Psoas muscle (tissue), 8 donors: ENCODE results near the gene SPSB1. TPM values are rescaled to one million over a fixed set of nuclear protein-coding genes. Genes with fewer than 3 reads are reported as not detected.

Experiments
- ATAC-seq, 4 donors: fragments of 200-7000 bp; cut with Tn5 transposase; one replicate each; pipeline ENCODE4 v1.9.1; 2020; ENCODE audit warnings: moderate library complexity in 3 of 4, mild to moderate bottlenecking in 2 of 4
- DNase-seq, 2 donors: peaks; one replicate each; pipeline ENCODE4 v3.0.0-alpha.2; 2020
- H3K27ac ChIP-seq: fragments of 200-600 bp; one replicate; pipeline ENCODE4 v1.8.0; 2022
- H3K27me3 ChIP-seq, 3 donors: fragments of 200-600 bp in 1 of 3; one replicate each; pipeline versions ENCODE4 v1.6.1 to v1.8.0; 2013 to 2022; ENCODE audit warnings: low read length in 2 of 3, mild to moderate bottlenecking in 2 of 3, moderate library complexity in 1 of 3; ENCODE audit not compliant: insufficient read depth in 3 of 3
- H3K36me3 ChIP-seq, 2 donors: fragments of 200-600 bp in 1 of 2; one replicate each; pipeline versions ENCODE4 v1.6.1 to v1.8.0; 2013 to 2022; ENCODE audit warnings: low read depth in 1 of 2, mild to moderate bottlenecking in 1 of 2, moderate library complexity in 1 of 2; ENCODE audit not compliant: insufficient read depth in 1 of 2
- H3K4me1 ChIP-seq: fragments of 200-600 bp; one replicate; pipeline ENCODE4 v1.8.0; 2022
- H3K4me3 ChIP-seq: fragments of 200-600 bp; one replicate; pipeline ENCODE4 v1.8.0; 2022; ENCODE audit warnings: mild to moderate bottlenecking
- H3K9me3 ChIP-seq: fragments of 200-600 bp; one replicate; pipeline ENCODE4 v1.8.0; 2022
- WGBS, 3 donors: extraction: QIAGEN DNeasy Blood & Tissue Kit; methylation state at CpG; one replicate each; pipeline versions ENCODE4 v1.1.6 to v1.1.7; 2013; 5-methylcytosine and 5-hydroxymethylcytosine counted together
- intact Hi-C, 2 donors: fragments of 100-400 bp; cut with DNase I; formaldehyde crosslinking; loops; one replicate each; pipeline versions ENCODE4 v1.11.0 to v1.14.2; 2022
- polyA plus RNA-seq, 3 donors: library from polyadenylated mRNA; stranded (reverse); fragments of 200-250 nt; gene quantifications; one replicate each; pipeline ENCODE4 v1.2.3, GENCODE V29; 2013
- total RNA-seq, 4 donors: library from RNA; stranded (reverse); fragmentation: NEBNext Ultra II Directional in 2 of 4; extraction: Animal tissue kit (Norgen Biotek cat#: 25700) in 2 of 4; gene quantifications; one replicate each; pipeline versions ENCODE4 v1.2.1 to v1.2.4, GENCODE V29; 2021 to 2023
- TF ChIP-seq, protein P1 (sequence below): fragments of 200-600 bp; IDR thresholded peaks from one replicate; pipeline ENCODE4 v1.8.0; 2022; ENCODE audit warnings: antibody characterized with exemption
- donor health status: healthy with polysubstance abuse.
- donor health status: DM: no; HTN: no; CAD: no; lungs with moderate emphysema.
- donor health status: Bipolar disorder and iron deficiency.
- donor health status: healthy.
- donor health status: DM: yes; HTN: yes; CAD: no.
- donor health status: DM: no; HTN: no; CAD: no.
- donor health status: DM: no; HTN: no; CAD: no.
- donor health status: DM: yes; HTN: yes; CAD: no.

The SPSB1 gene
- total and polyA plus RNA-seq, 7 donors: 12.0 to 60.7 (median 31.3) TPM

DNA sequence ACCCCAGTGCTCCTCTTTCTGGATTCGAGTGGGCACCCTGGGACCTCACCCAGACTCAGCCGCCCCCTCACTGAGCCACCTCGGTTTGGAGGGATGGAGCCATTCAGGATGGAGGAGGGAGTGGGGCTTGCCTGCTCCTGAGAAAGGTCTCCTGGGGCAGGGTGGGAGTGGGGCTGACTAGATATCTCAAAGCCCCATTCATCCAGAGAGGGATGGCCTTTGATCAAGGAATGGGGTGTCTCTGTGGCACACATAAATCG lies 10.1 kb upstream of the SPSB1 start:
- Histone ChIP-seq H3K27me3 (no peaks in the 10 kb centered on the region), H3K4me3 (no peak overlapping the region), H3K36me3 (no peaks in the 10 kb centered on the region), H3K27ac (no peak overlapping the region), H3K4me1 (peaks cover 14% of the 10 kb centered on the region), H3K9me3 (peaks cover 13% of the 10 kb centered on the region)
- ATAC-seq (no peak), DNase-seq (peak in 1 of 2 donors; percentile 40)
- 56 to 62% (median 61%) methylated on average over 4 of the region's 4 CpGs for WGBS, 3 donors
- TF ChIP-seq, protein P1, sequence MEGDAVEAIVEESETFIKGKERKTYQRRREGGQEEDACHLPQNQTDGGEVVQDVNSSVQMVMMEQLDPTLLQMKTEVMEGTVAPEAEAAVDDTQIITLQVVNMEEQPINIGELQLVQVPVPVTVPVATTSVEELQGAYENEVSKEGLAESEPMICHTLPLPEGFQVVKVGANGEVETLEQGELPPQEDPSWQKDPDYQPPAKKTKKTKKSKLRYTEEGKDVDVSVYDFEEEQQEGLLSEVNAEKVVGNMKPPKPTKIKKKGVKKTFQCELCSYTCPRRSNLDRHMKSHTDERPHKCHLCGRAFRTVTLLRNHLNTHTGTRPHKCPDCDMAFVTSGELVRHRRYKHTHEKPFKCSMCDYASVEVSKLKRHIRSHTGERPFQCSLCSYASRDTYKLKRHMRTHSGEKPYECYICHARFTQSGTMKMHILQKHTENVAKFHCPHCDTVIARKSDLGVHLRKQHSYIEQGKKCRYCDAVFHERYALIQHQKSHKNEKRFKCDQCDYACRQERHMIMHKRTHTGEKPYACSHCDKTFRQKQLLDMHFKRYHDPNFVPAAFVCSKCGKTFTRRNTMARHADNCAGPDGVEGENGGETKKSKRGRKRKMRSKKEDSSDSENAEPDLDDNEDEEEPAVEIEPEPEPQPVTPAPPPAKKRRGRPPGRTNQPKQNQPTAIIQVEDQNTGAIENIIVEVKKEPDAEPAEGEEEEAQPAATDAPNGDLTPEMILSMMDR: no peak
- intact Hi-C loops: loop anchor here in 1 of 2 donors (5.0 kb wide), 1 partner anchor 210 kb away; no protein-coding TSS in a partner anchor

DNA sequence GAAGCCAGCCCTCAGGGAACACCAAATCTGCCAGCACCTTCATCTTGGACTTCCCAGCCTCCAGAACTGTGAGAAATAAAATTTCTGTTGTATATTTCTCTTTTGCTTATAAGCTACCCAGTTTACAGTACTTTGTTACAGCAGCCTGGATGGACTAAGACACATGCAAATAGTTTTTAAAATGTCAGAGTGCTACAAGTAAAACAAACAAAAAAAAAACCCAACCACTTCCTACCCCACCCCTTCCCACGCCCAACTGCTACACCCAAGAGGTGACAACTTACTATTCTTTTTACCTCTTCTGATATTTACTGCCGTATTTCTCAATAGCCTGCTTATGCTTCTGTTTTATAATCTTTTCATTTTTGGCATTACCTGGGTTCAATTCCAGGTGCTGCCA lies 8.6 kb upstream of the SPSB1 start:
- H3K9me3 ChIP-seq: peaks cover 26% of the 10 kb centered on the region
- TF ChIP-seq, protein P1: no peak
- intact Hi-C loops: loop anchor here in 1 of 2 donors (5.0 kb wide), 1 partner anchor 208 kb away; no protein-coding TSS in a partner anchor
- ATAC-seq: no peak
- peaks cover 14% of the 10 kb centered on the region for H3K4me1 ChIP-seq
- no peaks in the 10 kb centered on the region for H3K36me3 ChIP-seq
- no peak overlapping the region for H3K27ac ChIP-seq
- 90 to 95% (median 95%) methylated on average over 2 of the region's 2 CpGs for WGBS, 3 donors
- no peak overlapping the region for H3K4me3 ChIP-seq
- DNase-seq: peak in 1 of 2 donors; percentile 1
- H3K27me3 ChIP-seq: no peaks in the 10 kb centered on the region

DNA sequence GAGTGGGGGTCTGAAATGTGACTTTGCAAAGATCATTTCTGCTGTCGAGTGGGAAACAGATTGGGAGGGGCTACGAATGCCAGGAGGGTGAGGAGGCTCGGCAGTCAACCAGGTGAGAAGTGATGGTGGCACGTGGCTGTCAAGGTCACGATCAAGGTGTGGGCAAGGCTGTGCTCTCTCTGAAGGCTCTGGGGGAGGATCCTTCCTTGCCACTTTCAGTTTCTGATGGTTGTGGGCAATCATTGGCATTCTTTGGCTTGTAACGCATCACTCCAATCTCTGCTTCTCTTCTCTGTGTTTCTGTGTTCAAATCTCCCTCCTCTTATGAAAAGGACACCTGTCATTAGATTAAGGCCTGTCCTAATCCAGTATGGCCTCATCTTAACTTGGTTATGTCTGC lies 6.1 kb upstream of the SPSB1 start:
- peaks cover 26% of the 10 kb centered on the region for H3K9me3 ChIP-seq
- no peak overlapping the region for H3K27ac ChIP-seq
- no peak for ATAC-seq
- H3K4me1 ChIP-seq: peaks cover 14% of the 10 kb centered on the region
- WGBS, 3 donors: 73 to 87% (median 77%) methylated on average over 6 of the region's 6 CpGs
- TF ChIP-seq, protein P1: no peak
- H3K27me3 ChIP-seq: no peaks in the 10 kb centered on the region
- H3K4me3 ChIP-seq: no peak overlapping the region
- DNase-seq: peak in 1 of 2 donors; percentile 5
- intact Hi-C loops: loop anchor here (2.0 to 5.0 kb wide), 2 partner anchors 34 to 170 kb away; no protein-coding TSS in a partner anchor
- no peaks in the 10 kb centered on the region for H3K36me3 ChIP-seq

DNA sequence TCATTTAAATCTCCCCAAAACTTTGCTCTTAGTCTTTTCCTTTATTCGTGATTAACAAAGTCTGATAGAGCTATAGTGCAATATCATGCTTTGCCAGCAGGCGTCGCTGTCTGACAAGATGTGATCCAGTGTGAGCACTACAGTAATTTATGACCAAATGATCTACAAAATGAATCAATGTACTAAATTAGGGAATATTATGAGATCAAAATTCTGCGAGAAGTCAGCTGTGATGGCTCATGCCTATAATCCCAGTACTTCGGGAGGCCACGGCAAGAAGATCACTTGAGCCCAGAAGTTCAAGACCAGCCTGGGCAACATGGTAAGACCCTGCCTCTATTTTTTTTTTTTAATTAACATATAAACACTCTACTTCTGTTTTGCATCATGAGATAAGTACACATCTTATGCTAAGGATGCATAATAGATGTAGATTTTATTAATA lies 3.6 kb upstream of the SPSB1 start:
- peaks cover 11% of the 10 kb centered on the region for H3K4me1 ChIP-seq
- no peaks in the 10 kb centered on the region for H3K36me3 ChIP-seq
- peaks cover 26% of the 10 kb centered on the region for H3K9me3 ChIP-seq
- H3K27ac ChIP-seq: peak overlapping the region; percentile 86
- H3K27me3 ChIP-seq: no peaks in the 10 kb centered on the region
- no peak overlapping the region for H3K4me3 ChIP-seq
- WGBS, 3 donors: 29 to 47% (median 41%) methylated on average over 6 of the region's 6 CpGs
- DNase-seq (peak; percentile 62 to 83), ATAC-seq (peak in 3 of 4 donors; percentile 28 to 43 (median 42))
- TF ChIP-seq, protein P1: peak; percentile 96
- intact Hi-C loops: loop anchor here (1.0 to 5.0 kb wide), 3 partner anchors 37 to 202 kb away; no protein-coding TSS in a partner anchor
